BE2C (cell line): Measurements from ENCODE around the gene COG7.

Experiments used
- DNase-seq: peaks from one replicate; pipeline ENCODE4 v3.0.0-alpha.2; 2020
- H3K27me3 ChIP-seq: fragments of 250-450 bp; sonication (Bioruptor Pico); 2 replicates; pipeline ENCODE4 v1.5.1; 2020; ENCODE audit warnings: mild to moderate bottlenecking
- H3K36me3 ChIP-seq: fragments of 250-450 bp; sonication (Bioruptor Pico); 2 replicates; pipeline ENCODE4 v1.5.1; 2020; ENCODE audit warnings: mild to moderate bottlenecking
- H3K4me1 ChIP-seq: fragments of 250-450 bp; sonication (Bioruptor Pico); 2 replicates; pipeline ENCODE4 v1.5.1; 2020
- H3K4me3 ChIP-seq: 2 replicates; pipeline ENCODE4 v1.5.1; 2011; ENCODE audit warnings: low read depth, low read length
- H3K9me3 ChIP-seq: fragments of 250-450 bp; sonication (Bioruptor Pico); 2 replicates; pipeline ENCODE4 v1.5.1; 2020
- TF ChIP-seq, protein P1 (sequence below): IDR thresholded peaks from 2 replicates; pipeline ENCODE4 v1.5.1; 2012; ENCODE audit warnings: mild to moderate bottlenecking, low read depth, low read length

Gene COG7

DNA sequence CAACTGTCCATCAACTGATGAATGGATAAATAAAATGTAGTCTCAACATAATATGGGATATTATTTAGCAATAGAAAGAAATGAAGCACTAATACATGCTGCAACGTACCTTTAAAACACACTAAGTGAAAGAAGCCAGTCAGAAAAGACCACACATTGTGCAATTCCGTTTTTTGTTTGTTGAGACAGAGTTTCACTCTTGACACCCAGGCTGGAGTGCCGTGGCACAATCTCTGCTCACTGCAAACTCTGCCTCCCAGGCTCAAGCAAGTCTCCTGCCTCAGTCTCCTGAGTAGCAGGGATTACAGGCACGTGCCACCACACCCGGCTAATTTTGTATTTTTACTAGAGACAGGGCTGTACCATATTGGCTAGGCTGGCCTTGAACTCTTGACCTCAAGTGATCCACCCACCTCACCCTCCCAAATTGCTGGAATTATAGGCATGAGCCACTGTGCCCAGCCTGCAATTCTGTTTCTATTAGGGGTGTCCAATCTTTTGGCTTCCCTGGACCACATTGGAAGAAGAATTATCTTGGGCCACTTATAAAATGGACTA, 110.8 kb downstream of the COG7 start:
- no peak for DNase-seq
- Histone ChIP-seq H3K36me3 (no peaks in the 10 kb centered on the region), H3K4me3 (no peak overlapping the region), H3K27me3 (peaks cover 15% of the 10 kb centered on the region; the same call in 1 of the 2 replicates), H3K4me1 (no peaks in the 10 kb centered on the region), H3K9me3 (no peaks in the 10 kb centered on the region)
- TF ChIP-seq, protein P1, sequence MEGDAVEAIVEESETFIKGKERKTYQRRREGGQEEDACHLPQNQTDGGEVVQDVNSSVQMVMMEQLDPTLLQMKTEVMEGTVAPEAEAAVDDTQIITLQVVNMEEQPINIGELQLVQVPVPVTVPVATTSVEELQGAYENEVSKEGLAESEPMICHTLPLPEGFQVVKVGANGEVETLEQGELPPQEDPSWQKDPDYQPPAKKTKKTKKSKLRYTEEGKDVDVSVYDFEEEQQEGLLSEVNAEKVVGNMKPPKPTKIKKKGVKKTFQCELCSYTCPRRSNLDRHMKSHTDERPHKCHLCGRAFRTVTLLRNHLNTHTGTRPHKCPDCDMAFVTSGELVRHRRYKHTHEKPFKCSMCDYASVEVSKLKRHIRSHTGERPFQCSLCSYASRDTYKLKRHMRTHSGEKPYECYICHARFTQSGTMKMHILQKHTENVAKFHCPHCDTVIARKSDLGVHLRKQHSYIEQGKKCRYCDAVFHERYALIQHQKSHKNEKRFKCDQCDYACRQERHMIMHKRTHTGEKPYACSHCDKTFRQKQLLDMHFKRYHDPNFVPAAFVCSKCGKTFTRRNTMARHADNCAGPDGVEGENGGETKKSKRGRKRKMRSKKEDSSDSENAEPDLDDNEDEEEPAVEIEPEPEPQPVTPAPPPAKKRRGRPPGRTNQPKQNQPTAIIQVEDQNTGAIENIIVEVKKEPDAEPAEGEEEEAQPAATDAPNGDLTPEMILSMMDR = no peak

DNA sequence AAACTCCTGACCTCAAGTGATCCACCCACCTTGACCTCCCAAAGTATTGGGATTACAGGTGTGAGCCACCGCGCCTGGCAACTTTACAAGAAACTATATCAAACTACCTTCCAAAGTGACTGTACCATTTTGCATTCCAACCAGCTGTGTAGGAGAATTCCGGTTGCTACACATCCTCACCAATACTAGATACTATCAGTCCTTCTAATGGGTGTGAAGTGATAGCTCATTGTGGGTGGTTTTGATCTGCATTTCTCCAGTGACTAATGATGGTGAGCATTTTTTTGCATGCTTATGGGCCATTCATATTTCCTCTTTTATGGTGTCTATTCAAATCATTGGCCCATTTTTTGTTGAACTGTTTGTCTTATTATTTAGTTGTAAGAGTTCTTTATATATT, 113.2 kb downstream of the COG7 start:
- H3K4me1 ChIP-seq = no peaks in the 10 kb centered on the region
- DNase-seq = no peak
- H3K9me3 ChIP-seq = no peaks in the 10 kb centered on the region
- no peak overlapping the region for H3K4me3 ChIP-seq
- H3K36me3 ChIP-seq = no peaks in the 10 kb centered on the region
- peaks cover 15% of the 10 kb centered on the region; the same call in 1 of the 2 replicates for H3K27me3 ChIP-seq
- TF ChIP-seq, protein P1 = no peak
